ENCODE data around the gene SCIN. TPM values are rescaled to one million over a fixed set of nuclear protein-coding genes. Genes with fewer than 3 reads are reported as not detected.

SCIN gene
- total RNA-seq, 1 donor: 4.7 TPM

GRCh38 chr7:12540850-12541249 lies 29.7 kb upstream of the SCIN start:
- Histone ChIP-seq H2AFZ (ENCODE audit: low read length) (no peak overlapping the region), H3K4me3 (ENCODE audit: insufficient read depth, low read length) (no peak overlapping the region), H3K36me3 (ENCODE audit: insufficient read depth, low read length) (no peaks in the 10 kb centered on the region), H3K9me3 (ENCODE audit: low read depth, low read length) (no peaks in the 10 kb centered on the region), H3K27me3 (ENCODE audit: insufficient read depth, low read length) (no peaks in the 10 kb centered on the region), H3K4me2 (ENCODE audit: insufficient read depth, low read length) (no peak overlapping the region), H4K20me1 (ENCODE audit: insufficient read depth, low read length) (no peaks in the 10 kb centered on the region), H3K79me2 (ENCODE audit: insufficient read depth, low read length) (no peaks in the 10 kb centered on the region), H3K27ac (ENCODE audit: low read depth, low read length) (no peak overlapping the region), H3K4me1 (ENCODE audit: insufficient read depth, low read length) (peaks cover 9% of the 10 kb centered on the region)
- TF ChIP-seq, protein P1, sequence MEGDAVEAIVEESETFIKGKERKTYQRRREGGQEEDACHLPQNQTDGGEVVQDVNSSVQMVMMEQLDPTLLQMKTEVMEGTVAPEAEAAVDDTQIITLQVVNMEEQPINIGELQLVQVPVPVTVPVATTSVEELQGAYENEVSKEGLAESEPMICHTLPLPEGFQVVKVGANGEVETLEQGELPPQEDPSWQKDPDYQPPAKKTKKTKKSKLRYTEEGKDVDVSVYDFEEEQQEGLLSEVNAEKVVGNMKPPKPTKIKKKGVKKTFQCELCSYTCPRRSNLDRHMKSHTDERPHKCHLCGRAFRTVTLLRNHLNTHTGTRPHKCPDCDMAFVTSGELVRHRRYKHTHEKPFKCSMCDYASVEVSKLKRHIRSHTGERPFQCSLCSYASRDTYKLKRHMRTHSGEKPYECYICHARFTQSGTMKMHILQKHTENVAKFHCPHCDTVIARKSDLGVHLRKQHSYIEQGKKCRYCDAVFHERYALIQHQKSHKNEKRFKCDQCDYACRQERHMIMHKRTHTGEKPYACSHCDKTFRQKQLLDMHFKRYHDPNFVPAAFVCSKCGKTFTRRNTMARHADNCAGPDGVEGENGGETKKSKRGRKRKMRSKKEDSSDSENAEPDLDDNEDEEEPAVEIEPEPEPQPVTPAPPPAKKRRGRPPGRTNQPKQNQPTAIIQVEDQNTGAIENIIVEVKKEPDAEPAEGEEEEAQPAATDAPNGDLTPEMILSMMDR (IDR thresholded peaks at IDR 0.05; ENCODE audit: extremely low read depth, low read depth, low read length): no peak
- DNase-seq (ENCODE audit: insufficient read length, low spot score, missing footprints): no peak

- Histone ChIP-seq H4K20me1 (ENCODE audit: insufficient read depth, low read length) (no peaks in the 10 kb centered on the region), H3K4me1 (ENCODE audit: insufficient read depth, low read length) (peaks cover 9% of the 10 kb centered on the region), H3K27me3 (ENCODE audit: insufficient read depth, low read length) (no peaks in the 10 kb centered on the region), H3K36me3 (ENCODE audit: insufficient read depth, low read length) (no peaks in the 10 kb centered on the region), H3K4me3 (ENCODE audit: insufficient read depth, low read length) (no peak overlapping the region), H3K79me2 (ENCODE audit: insufficient read depth, low read length) (no peaks in the 10 kb centered on the region), H3K27ac (ENCODE audit: low read depth, low read length) (no peak overlapping the region), H2AFZ (ENCODE audit: low read length) (no peak overlapping the region), H3K9me3 (ENCODE audit: low read depth, low read length) (no peaks in the 10 kb centered on the region), H3K4me2 (ENCODE audit: insufficient read depth, low read length) (no peak overlapping the region)
- DNase-seq (ENCODE audit: insufficient read length, low spot score, missing footprints): no peak
- TF ChIP-seq, protein P1 (IDR thresholded peaks at IDR 0.05; ENCODE audit: extremely low read depth, low read depth, low read length): no peak
These were observed 26.9 kb upstream of the SCIN start for GRCh38 chr7:12543586-12543985.

GRCh38 chr7:12549106-12549505 lies 21.4 kb upstream of the SCIN start:
- H3K4me1 ChIP-seq (ENCODE audit: insufficient read depth, low read length): peaks cover 15% of the 10 kb centered on the region
- H3K9me3 ChIP-seq (ENCODE audit: low read depth, low read length): no peaks in the 10 kb centered on the region
- H3K79me2 ChIP-seq (ENCODE audit: insufficient read depth, low read length): no peaks in the 10 kb centered on the region
- H2AFZ ChIP-seq (ENCODE audit: low read length): no peak overlapping the region
- H3K27me3 ChIP-seq (ENCODE audit: insufficient read depth, low read length): no peaks in the 10 kb centered on the region
- H4K20me1 ChIP-seq (ENCODE audit: insufficient read depth, low read length): no peaks in the 10 kb centered on the region
- DNase-seq (ENCODE audit: insufficient read length, low spot score, missing footprints): peak; percentile 81
- TF ChIP-seq, protein P1 (IDR thresholded peaks at IDR 0.05; ENCODE audit: extremely low read depth, low read depth, low read length): no peak
- H3K4me2 ChIP-seq (ENCODE audit: insufficient read depth, low read length): no peak overlapping the region
- no peaks in the 10 kb centered on the region for H3K36me3 ChIP-seq (ENCODE audit: insufficient read depth, low read length)
- H3K27ac ChIP-seq (ENCODE audit: low read depth, low read length): no peak overlapping the region
- no peak overlapping the region for H3K4me3 ChIP-seq (ENCODE audit: insufficient read depth, low read length)

DNA sequence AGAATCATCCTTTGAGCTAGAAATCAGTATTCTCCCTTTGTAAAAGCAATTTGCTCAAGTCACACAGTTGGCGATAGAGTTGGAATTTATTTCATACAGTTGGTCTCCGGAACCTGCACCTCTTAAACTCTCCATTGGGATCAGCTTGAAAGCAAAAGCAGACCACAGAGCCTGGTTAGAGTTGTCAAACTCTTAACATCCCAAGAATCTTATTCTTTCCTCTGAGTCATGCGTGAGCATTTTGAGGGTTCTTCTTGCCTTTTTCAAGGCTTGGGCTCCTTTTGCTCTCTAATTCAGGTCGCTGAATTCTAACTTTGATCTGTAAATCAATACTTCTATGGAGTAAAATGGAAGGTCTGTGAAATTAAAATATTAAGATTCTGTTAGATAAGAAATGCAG lies 19.6 kb upstream of the SCIN start:
- Histone ChIP-seq H4K20me1 (ENCODE audit: insufficient read depth, low read length) (no peaks in the 10 kb centered on the region), H3K4me3 (ENCODE audit: insufficient read depth, low read length) (no peak overlapping the region), H3K27ac (ENCODE audit: low read depth, low read length) (no peak overlapping the region), H3K79me2 (ENCODE audit: insufficient read depth, low read length) (no peaks in the 10 kb centered on the region), H3K4me1 (ENCODE audit: insufficient read depth, low read length) (peaks cover 6% of the 10 kb centered on the region), H3K9me3 (ENCODE audit: low read depth, low read length) (no peaks in the 10 kb centered on the region), H3K27me3 (ENCODE audit: insufficient read depth, low read length) (no peaks in the 10 kb centered on the region), H3K4me2 (ENCODE audit: insufficient read depth, low read length) (no peak overlapping the region), H2AFZ (ENCODE audit: low read length) (no peak overlapping the region), H3K36me3 (ENCODE audit: insufficient read depth, low read length) (no peaks in the 10 kb centered on the region)
- TF ChIP-seq, protein P1 (IDR thresholded peaks at IDR 0.05; ENCODE audit: extremely low read depth, low read depth, low read length): no peak
- peak; percentile 74 for DNase-seq (ENCODE audit: insufficient read length, low spot score, missing footprints)
